NK-92 (cell line): ENCODE results near the gene ITGA7.

Experiments used
- DNase-seq: peaks from one replicate; lab custom pipeline; 2025; ENCODE audit not compliant: unreplicated experiment; lab: John Stamatoyannopoulos, UW

ITGA7 gene

GRCh38 chr12:55736780-55737580 is 29.3 kb upstream of the ITGA7 start:
- DNase-seq = no peak

DNA sequence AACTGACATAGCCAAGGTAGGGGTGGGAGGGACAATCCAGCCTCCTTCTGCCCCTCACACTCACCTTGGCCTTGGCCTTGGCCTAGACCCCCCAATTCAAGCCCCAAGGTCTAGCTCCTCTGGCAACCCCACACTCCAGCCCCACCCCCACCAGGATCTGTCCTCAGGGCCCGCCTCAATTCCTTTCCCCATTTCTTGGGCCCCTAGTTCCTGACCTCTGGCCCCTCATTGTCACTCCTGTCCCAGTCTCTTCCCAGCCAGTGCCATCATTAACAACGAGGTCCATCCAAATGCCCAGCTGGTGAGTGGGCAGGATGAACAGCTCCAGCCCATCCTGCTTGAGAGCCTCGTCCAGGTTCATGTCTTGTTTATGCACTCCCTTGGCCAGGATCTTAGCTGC is 28.4 kb upstream of the ITGA7 start:
- DNase-seq = no peak

GRCh38 chr12:55734595-55734994 is 26.9 kb upstream of the ITGA7 start:
- no peak for DNase-seq

GRCh38 chr12:55733858-55734257 is 26.2 kb upstream of the ITGA7 start:
- no peak for DNase-seq

DNA sequence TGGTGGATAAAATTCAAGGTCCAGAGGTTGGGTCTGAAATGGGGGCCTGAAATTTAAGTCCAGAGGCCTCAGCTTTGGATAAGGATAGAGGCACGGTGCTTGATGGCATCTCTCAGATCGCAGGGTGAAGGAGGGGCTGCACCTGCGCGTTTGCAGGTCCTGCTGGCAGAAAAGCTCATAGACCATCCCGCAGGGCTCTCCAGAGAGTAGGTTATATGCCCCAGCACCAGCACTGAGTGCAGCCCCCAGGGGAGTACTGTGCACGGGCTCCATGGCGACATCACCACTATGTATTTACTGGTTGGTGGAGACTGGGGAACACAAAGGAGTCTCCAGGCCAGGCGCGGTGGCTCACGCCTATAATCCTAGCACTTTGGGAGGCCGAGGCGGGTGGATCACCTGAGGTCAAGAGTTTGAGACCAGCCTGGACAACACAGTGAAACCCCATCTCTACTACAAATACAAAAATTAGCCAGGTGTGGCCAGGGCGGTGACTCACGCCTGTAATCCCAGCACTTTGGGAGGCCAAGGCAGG is 25.4 kb upstream of the ITGA7 start:
- DNase-seq = no peak

DNA sequence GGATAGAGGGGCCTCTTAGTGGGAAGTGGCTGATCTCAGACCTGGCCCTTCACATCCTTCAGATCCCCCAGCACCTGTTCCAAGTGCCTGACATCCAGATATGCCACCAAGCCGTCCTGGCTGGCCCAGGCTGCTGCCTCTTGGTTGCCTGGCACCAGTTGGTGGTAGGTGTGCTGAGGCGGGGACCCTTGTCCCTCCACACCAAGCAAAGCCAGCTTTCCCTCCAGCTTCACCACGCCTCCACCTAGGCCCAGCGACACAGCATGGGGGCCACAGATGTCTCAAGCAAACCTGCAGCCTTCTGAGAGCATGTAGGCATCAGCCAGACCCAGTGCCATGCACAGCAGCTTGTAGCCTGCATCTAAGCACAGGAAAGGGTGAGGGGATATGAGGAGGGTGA is 24.6 kb upstream of the ITGA7 start:
- no peak for DNase-seq

GRCh38 chr12:55729819-55730818 is 22.4 kb upstream of the ITGA7 start:
- no peak for DNase-seq

- no peak for DNase-seq
Measured at GRCh38 chr12:55728939-55729818, 21.5 kb upstream of the ITGA7 start, which contains the start of gene CD63. Gene CD63 (minus strand): TSS chr12:55729009. CDS start chr12:55728341, 668 bp downstream.

GRCh38 chr12:55728186-55728938 is 20.7 kb upstream of the ITGA7 start:
- DNase-seq = no peak

DNA sequence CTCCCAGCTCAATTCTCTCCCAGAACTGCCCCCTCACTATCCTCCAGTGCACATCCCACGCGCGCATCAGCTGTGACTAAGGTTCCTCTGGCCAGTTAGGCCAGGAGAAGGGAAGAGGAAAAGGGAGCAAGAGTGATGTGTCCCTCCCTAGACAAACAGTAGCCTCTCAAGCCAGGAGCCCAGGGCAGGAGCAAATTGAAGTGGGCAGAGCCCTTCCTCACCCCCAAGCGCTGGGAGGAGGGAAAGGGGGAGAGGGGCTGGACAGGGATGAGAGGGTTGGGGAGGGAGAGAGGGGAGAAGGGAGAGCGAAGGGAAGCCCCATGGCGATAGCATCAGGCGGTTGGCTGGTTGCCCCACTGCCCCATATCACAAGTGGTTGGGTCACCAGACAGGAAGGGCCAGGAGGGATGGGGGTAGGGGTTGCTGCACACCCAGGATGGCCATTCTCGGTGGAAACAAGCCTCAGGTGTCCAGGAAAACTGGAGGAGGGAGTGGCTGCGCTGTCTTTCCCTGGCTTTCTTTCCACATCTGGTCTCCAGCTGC is 20.0 kb upstream of the ITGA7 start:
- DNase-seq = no peak

DNA sequence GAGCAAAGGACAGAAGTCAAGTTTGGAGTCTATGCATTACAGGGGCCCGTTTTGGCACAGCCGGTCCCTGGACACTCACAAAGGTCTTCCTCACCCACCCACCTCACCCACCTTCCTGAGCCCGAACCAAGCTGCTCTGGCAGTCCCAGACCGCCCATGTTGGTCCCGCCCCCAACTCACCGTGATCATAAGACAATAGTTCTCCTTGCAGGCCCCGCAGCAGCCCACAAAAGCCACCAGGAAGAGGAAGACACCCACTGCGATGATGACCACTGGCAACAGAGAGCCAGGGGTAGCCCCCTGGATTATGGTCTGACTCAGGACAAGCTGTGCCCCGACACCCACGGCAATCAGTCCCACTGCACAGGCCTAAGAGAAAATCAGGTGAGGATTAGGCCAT is 19.3 kb upstream of the ITGA7 start:
- DNase-seq = no peak

GRCh38 chr12:55725556-55725955 is 17.9 kb upstream of the ITGA7 start:
- no peak for DNase-seq

DNA sequence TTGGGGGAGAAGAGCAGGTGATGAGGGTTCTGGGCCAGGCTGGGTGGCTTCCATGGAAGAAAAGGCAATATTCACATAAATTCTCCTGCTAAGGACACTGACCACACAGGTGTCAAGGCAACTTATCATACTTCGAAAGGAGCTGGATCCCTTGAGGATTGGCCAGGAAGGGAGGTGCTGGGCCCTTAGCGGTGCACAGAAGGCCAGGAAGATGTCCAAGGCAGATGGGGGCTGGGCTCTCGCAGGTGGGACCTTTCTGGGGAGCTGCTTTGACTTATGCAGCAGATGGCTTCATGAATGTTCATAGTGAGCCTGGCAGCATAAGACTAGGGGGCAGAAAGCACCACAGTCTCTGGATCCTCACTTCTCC is 17.2 kb upstream of the ITGA7 start:
- DNase-seq = no peak

DNA sequence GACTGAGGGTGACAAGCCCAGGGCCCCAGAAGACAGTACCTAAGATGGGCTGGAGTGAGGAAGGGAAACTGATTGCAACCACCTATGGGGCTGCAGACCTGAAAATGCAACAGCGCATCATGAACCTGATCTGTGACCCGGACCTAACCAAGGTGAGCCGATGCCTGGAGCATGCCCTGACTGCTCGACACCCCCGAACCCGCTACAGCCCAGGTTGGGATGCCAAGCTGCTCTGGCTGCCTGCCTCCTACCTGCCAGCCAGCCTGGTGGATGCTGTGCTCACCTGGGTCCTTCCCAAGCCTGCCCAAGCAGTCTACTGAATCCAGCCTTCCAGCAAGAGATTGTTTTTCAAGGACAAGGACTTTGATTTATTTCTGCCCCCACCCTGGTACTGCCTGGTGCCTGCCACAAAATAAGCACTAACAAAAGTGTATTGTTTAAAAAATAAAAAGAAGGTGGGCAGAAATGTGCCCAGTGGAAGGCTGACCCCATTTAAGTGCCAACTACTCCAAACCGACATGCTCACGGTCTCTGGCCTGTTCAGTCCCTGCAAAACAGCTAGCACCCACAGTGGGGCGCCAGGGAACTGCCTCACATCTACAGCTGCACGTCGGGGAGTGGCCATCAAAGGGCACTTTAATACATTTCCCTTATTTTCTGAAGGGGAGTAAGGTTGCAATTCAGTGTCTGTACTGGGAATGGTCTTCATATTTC is 16.7 kb upstream of the ITGA7 start:
- DNase-seq = no peak

GRCh38 chr12:55723516-55724225 is 16.0 kb upstream of the ITGA7 start:
- no peak for DNase-seq

- no peak for DNase-seq
Measured at GRCh38 chr12:55722948-55723347, 15.2 kb upstream of the ITGA7 start.

DNA sequence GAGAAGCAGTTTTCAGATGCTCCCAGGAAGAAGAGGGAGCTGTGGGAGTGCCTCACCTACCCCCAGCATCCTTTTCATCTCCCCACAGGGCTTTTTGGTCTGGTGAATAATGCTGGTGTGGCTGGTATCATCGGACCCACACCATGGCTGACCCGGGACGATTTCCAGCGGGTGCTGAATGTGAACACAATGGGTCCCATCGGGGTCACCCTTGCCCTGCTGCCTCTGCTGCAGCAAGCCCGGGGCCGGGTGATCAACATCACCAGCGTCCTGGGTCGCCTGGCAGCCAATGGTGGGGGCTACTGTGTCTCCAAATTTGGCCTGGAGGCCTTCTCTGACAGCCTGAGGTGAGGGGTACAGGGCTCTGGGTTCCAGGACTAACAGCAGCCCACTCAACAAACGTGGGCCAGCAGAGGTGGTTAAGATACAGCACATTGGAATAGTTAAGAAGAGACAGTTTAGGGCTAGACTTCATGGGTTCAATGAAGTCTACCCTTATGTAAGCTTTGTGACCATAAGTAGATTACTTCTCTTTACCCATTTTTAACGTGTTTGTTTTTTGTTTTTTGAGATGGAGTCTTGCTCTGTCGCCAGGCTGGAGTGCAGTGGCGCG is 14.0 kb upstream of the ITGA7 start:
- DNase-seq = no peak

GRCh38 chr12:55720894-55721444 is 13.3 kb upstream of the ITGA7 start:
- no peak for DNase-seq
